K562 (cell line): ENCODE measurements around the gene KCNK7. TPM values are rescaled to one million over a fixed set of nuclear protein-coding genes. Genes with fewer than 3 reads are reported as not detected.

Source experiments
- ATAC-seq: fragments of 200-7000 bp; cut with Tn5 transposase; 3 replicates; pipeline ENCODE4 v1.9.1; 2020; ENCODE audit warnings: moderate library complexity
- BruUV-seq: library from RNA; stranded (reverse); fragments of 400-500 nt; replicated peaks from 2 replicates; lab custom pipeline; 2021; lab: Mats Ljungman, UMichigan
- CTCF ChIA-PET: fragments of 300-600 bp; formaldehyde crosslinking; extraction: SDS; loops from one replicate; lab custom pipeline; 2021; ENCODE audit warnings: low intra/inter-chr PET ratio; lab: Yijun Ruan, JAX
- POLR2A ChIA-PET: fragments of 300-600, 350-650 bp; sonication (Branson Sonifier 250); formaldehyde crosslinking; extraction: SDS; loops from one replicate; lab custom pipeline; 2021; ENCODE audit warnings: antibody characterized with exemption, inconsistent platforms; lab: Yijun Ruan, JAX
- DNase-seq, 4 experiments: peaks; one replicate each; pipeline versions ENCODE4 v3.0.0 to v3.0.0-alpha.2; 2011 to 2018; ENCODE audit warnings: low spot score in 3 of 4, mixed read lengths in 3 of 4; ENCODE audit errors: extremely low read depth in 1 of 4
- FAIRE-seq: peaks from 2 replicates; lab custom pipeline; 2011; peaks lifted over from hg19 to GRCh38; lab: Jason Lieb, UNC
- H2AFZ ChIP-seq: 2 replicates; pipeline ENCODE4 v1.6.0; 2011; ENCODE audit warnings: low read depth, low read length, control low read depth, inconsistent platforms
- H3K27ac ChIP-seq: fragments of 200-600 bp; 3 replicates; pipeline ENCODE4 v1.8.0; 2011; ENCODE audit warnings: low read depth, mild to moderate bottlenecking, control low read depth, inconsistent platforms, low read length, moderate library complexity, mixed read lengths; ENCODE audit errors: extremely low read depth
- H3K27me3 ChIP-seq, 2 experiments: fragments of 300-600 bp in 1 of 2; 2 replicates in 1 of 2; 3 replicates in 1 of 2; pipeline versions ENCODE4 v1.6.0 to v1.8.0; 2011; ENCODE audit warnings: inconsistent platforms in 2 of 2, low read length in 2 of 2, mild to moderate bottlenecking in 1 of 2, mixed read lengths in 1 of 2, moderate library complexity in 1 of 2; ENCODE audit not compliant: control insufficient read depth in 2 of 2, insufficient read depth in 2 of 2
- H3K36me3 ChIP-seq: fragments of 300-600 bp; 3 replicates; pipeline ENCODE4 v1.8.0; 2011; ENCODE audit warnings: mild to moderate bottlenecking, low read length, inconsistent platforms; ENCODE audit not compliant: control insufficient read depth, insufficient read depth
- H3K4me1 ChIP-seq, 2 experiments: fragments of 200-600 bp in 1 of 2; replicated peaks in 1 of 2; 2 replicates in 1 of 2; 3 replicates in 1 of 2; pipeline versions ENCODE4 v1.5.1 to v1.8.0; 2011; ENCODE audit warnings: inconsistent platforms in 2 of 2, low read length in 2 of 2, mild to moderate bottlenecking in 1 of 2, mixed read lengths in 1 of 2, moderate library complexity in 1 of 2; ENCODE audit not compliant: control insufficient read depth in 2 of 2, insufficient read depth in 2 of 2
- H3K4me2 ChIP-seq: 2 replicates; pipeline ENCODE4 v1.6.1; 2011; ENCODE audit warnings: low read length, control low read depth, inconsistent platforms, mixed read lengths; ENCODE audit not compliant: insufficient read depth
- H3K4me3 ChIP-seq: fragments of 200-600 bp; sonication (generic), shearing (Covaris generic); 2 replicates; pipeline ENCODE4 v1.5.1; 2016; ENCODE audit warnings: control low read depth, inconsistent platforms
- H3K79me2 ChIP-seq: fragments of 200-600 bp; 3 replicates; pipeline ENCODE4 v1.8.0; 2011; ENCODE audit warnings: low read length, inconsistent platforms; ENCODE audit not compliant: control insufficient read depth, insufficient read depth
- H3K9ac ChIP-seq, 2 experiments: 2 replicates each; pipeline versions ENCODE4 v1.6.0 to v1.6.1; 2011; ENCODE audit warnings: low read depth in 2 of 2, low read length in 2 of 2, control low read depth in 1 of 2, inconsistent platforms in 1 of 2, mild to moderate bottlenecking in 1 of 2, mixed read lengths in 1 of 2; ENCODE audit not compliant: insufficient read depth in 1 of 2
- H3K9me1 ChIP-seq: one replicate; pipeline ENCODE4 v1.6.0; 2011; ENCODE audit warnings: inconsistent platforms, mild to moderate bottlenecking, low read length, moderate library complexity; ENCODE audit not compliant: control insufficient read depth, insufficient read depth
- H3K9me3 ChIP-seq: replicated peaks from 2 replicates; pipeline ENCODE4 v1.5.1; 2011; ENCODE audit warnings: low read depth, low read length, inconsistent platforms; ENCODE audit not compliant: control insufficient read depth, insufficient read depth
- H4K20me1 ChIP-seq: replicated peaks from 2 replicates; pipeline ENCODE4 v1.6.1; 2011; ENCODE audit warnings: low read length, inconsistent platforms, mixed read lengths; ENCODE audit not compliant: control insufficient read depth, insufficient read depth
- POLR2G ChIP-seq: fragments of 200-400 bp; formaldehyde crosslinking; IDR thresholded peaks from 2 replicates; pipeline ENCODE4 v1.6.1; 2017; ENCODE audit warnings: low read depth, mild to moderate bottlenecking, antibody characterized with exemption, low read length, moderate library complexity
- ZNF263 ChIP-seq: sonication (generic); formaldehyde crosslinking; IDR thresholded peaks from 2 replicates; pipeline ENCODE4 v1.8.0; 2022; ENCODE audit warnings: mild to moderate bottlenecking, missing genetic modification reagents, borderline replicate concordance
- ZNF766 ChIP-seq: fragments of 200-800 bp; sonication (Bioruptor generic); conservative IDR thresholded peaks from 2 replicates; pipeline ENCODE4 v1.6.1; 2016; ENCODE audit warnings: missing genetic modification characterization, missing compliant biosample characterization
- WGBS: fragments of 100-300 bp; shearing (Covaris generic); methylation state at CpG from one replicate; pipeline ENCODE4 v1.1.6; 2016; ENCODE audit warnings: low coverage, mixed read lengths; ENCODE audit not compliant: insufficient coverage; ENCODE audit errors: missing lambda C conversion rate; 5-methylcytosine and 5-hydroxymethylcytosine counted together
- in situ Hi-C: fragments of 300-500 bp; cut with MboI; formaldehyde crosslinking; loops from 4 replicates; pipeline ENCODE4 v1.15.0; 2018; ENCODE audit warnings: inconsistent platforms, mixed read lengths
- intact Hi-C: fragments of 100-400 bp; cut with micrococcal nuclease; formaldehyde crosslinking; loops from 2 replicates; pipeline ENCODE4 v1.14.2; 2022
- polyA plus RNA-seq, 8 experiments: library from polyadenylated mRNA; depleted of rRNA in 4 of 8; stranded (reverse) in 5 of 8; unstranded in 3 of 8; fragments of >200 nt; fragmentation: Nextera tagmentation in 2 of 8; fragmentation: Illumina TruSeq in 1 of 8; extraction: Ambion mirVana in 2 of 8; extraction: Trizol in 1 of 8; gene quantifications; 2 replicates each; pipeline versions ENCODE4 v1.2.1 to v1.2.3, GENCODE V29; 2011 to 2014; ENCODE audit warnings: inconsistent platforms in 1 of 8, missing spikeins in 1 of 8
- total RNA-seq, 7 experiments: library from RNA; depleted of rRNA in 6 of 7; stranded (reverse); fragments of >200 nt in 6 of 7; fragmentation: Illumina TruSeq in 2 of 7; extraction: Trizol in 2 of 7; gene quantifications; 2 replicates each; pipeline versions ENCODE4 v1.2.1 to v1.2.3, GENCODE V29; 2011 to 2021; ENCODE audit warnings: low replicate concordance in 1 of 7
- TF ChIP-seq, protein P1 (sequence below): sonication (generic); formaldehyde crosslinking; IDR thresholded peaks from 2 replicates; pipeline ENCODE4 v1.8.1; 2023; ENCODE audit warnings: mild to moderate bottlenecking, missing genetic modification reagents

The KCNK7 gene
- total and polyA plus RNA-seq, 9 of the 15 experiments (the other 6 are each of a cell fraction or from before 2014, with no cell fraction given): 0.07 to 0.40 TPM; not detected in 7

DNA sequence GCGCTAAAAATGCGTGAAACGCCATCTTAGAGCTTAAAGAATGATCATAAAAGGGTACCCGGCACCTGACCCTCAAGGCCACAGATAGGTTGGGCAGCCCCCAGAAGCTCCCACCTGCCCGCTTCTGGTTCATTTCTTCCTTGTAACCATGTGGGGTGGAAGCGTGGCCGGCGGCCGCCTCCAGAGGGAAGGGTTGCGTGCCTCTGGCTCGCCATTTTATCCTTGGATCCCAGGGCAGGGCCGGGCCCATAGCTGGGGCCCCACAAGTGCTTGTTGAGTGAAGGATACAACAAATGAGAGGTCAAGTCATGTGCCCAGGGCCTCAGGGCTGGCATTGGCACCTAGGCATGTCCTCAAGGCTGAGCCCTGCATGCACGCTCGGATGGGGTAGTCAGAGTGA, 25.9 kb upstream of the KCNK7 start:
- Histone ChIP-seq H3K9ac (no peak overlapping the region; a peak in 1 of 4 replicates), H3K4me1 (peaks cover 6 to 60% of the 10 kb centered on the region in 2 experiments; a peak in 3 of 5 replicates), H3K9me1 (no peaks in the 10 kb centered on the region), H3K9me3 (no peaks in the 10 kb centered on the region), H3K4me3 (no peak overlapping the region), H3K36me3 (peaks cover 92% of the 10 kb centered on the region; the same call in 2 of the 3 replicates), H3K79me2 (peaks cover 17% of the 10 kb centered on the region), H4K20me1 (no peaks in the 10 kb centered on the region; the same call in 1 of the 2 replicates), H3K4me2 (no peak overlapping the region), H3K27me3 (no peaks in the 10 kb centered on the region), H3K27ac (no peak overlapping the region), H2AFZ (no peak overlapping the region)
- POLR2A ChIA-PET: interaction anchor here (0.9 to 2.9 kb wide), 4 partner anchors 9 to 17 kb away, joined by 3 to 8 read pairs (median 4); partner anchors contain the start of gene SIPA1
- FAIRE-seq (no peak), DNase-seq (no peak), ATAC-seq (no peak)
- in situ Hi-C loops (no loop called here), intact Hi-C loops (no loop called here)
- CTCF ChIA-PET: no interaction called here
- 96% methylated on average over 14 of the region's 14 CpGs for WGBS
- BruUV-seq: no TSS peak
- TF ChIP-seq ZNF766 (CRISPR knock-in tag) (no peak), POLR2G (peak; percentile 28; the same call in 1 of the 2 replicates), ZNF263 (CRISPR knock-in tag) (no peak)
- TF ChIP-seq, protein P1, sequence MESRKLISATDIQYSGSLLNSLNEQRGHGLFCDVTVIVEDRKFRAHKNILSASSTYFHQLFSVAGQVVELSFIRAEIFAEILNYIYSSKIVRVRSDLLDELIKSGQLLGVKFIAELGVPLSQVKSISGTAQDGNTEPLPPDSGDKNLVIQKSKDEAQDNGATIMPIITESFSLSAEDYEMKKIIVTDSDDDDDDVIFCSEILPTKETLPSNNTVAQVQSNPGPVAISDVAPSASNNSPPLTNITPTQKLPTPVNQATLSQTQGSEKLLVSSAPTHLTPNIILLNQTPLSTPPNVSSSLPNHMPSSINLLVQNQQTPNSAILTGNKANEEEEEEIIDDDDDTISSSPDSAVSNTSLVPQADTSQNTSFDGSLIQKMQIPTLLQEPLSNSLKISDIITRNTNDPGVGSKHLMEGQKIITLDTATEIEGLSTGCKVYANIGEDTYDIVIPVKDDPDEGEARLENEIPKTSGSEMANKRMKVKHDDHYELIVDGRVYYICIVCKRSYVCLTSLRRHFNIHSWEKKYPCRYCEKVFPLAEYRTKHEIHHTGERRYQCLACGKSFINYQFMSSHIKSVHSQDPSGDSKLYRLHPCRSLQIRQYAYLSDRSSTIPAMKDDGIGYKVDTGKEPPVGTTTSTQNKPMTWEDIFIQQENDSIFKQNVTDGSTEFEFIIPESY: 0 out of 2 replicates have a peak, but pooled peaks have one; percentile 31
